ENCODE data around the gene ACSS2.

- no peak for TF ChIP-seq ATF3 (IDR thresholded peaks at IDR 0.05; ENCODE audit: insufficient read depth, low read depth, low read length)
- no peak for TF ChIP-seq ASH2L (IDR thresholded peaks at IDR 0.05; ENCODE audit: low read length)
- no peak for TF ChIP-seq YY1 (IDR thresholded peaks at IDR 0.05; ENCODE audit: low read depth, low read length)
- no peak for TF ChIP-seq CTCF (IDR thresholded peaks at IDR 0.05; ENCODE audit: control extremely low read depth in 1 of 3, insufficient read depth in 1 of 3, low read depth in 1 of 3, low read length in 3 of 3)
- TF ChIP-seq TBP (IDR thresholded peaks at IDR 0.05; ENCODE audit: low read depth, low read length), result no peak
- no peak for TF ChIP-seq SP1 (IDR thresholded peaks at IDR 0.05; ENCODE audit: low read depth, low read length)
- TF ChIP-seq EP300 (IDR thresholded peaks at IDR 0.05; ENCODE audit: borderline replicate concordance in 1 of 2, low read depth in 2 of 2, low read length in 2 of 2), result no peak
- no peak for TF ChIP-seq JUN (IDR thresholded peaks at IDR 0.05; ENCODE audit: low read depth, low read length)
- no peak for TF ChIP-seq POLR2A (IDR thresholded peaks at IDR 0.05; ENCODE audit: control extremely low read depth in 1 of 2, low read depth in 2 of 2, low read length in 2 of 2)
Measured at GRCh38 chr20:34922654-34923381, 46.4 kb downstream of the ACSS2 start.
